NCI-H1048 (cell line): Measurements from ENCODE around the gene HIP1.
"Not testable (repeated sequence)": the region's sequence is repeated elsewhere in the genome, so short reads cannot be mapped to it uniquely, and the experiment has no call there.

Experiments used
- DNase-seq: peaks from one replicate; lab custom pipeline; 2025; lab: John Stamatoyannopoulos, UW

Gene HIP1

GRCh38 chr7:75738604-75738974 is at the start of gene HIP1:
HIP1 (minus strand) TSS chr7:75738941; CDS start chr7:75738920, 21 bp downstream.
- DNase-seq, result no peak

GRCh38 chr7:75788154-75788847 is 49.6 kb upstream of the HIP1 start:
- not testable (repeated sequence) for DNase-seq

- not testable (repeated sequence) for DNase-seq
Measured at GRCh38 chr7:75783058-75783457, 44.3 kb upstream of the HIP1 start.

- not testable (repeated sequence) for DNase-seq
Measured at GRCh38 chr7:75780647-75781273, 42.0 kb upstream of the HIP1 start.

GRCh38 chr7:75779516-75779915 is 40.8 kb upstream of the HIP1 start:
- not testable (repeated sequence) for DNase-seq

GRCh38 chr7:75779035-75779434 is 40.3 kb upstream of the HIP1 start:
- DNase-seq, result not testable (repeated sequence)

GRCh38 chr7:75776295-75776971 is 37.7 kb upstream of the HIP1 start:
- no peak for DNase-seq

GRCh38 chr7:75773958-75774357 is 35.2 kb upstream of the HIP1 start:
- DNase-seq, result not testable (repeated sequence)

- no peak for DNase-seq
Measured at GRCh38 chr7:75772081-75773077, 33.6 kb upstream of the HIP1 start, which contains the start of gene CCL26. CCL26 (minus strand) TSS chr7:75772211; CDS start chr7:75772176, 35 bp downstream.

GRCh38 chr7:75771224-75771623 is 32.5 kb upstream of the HIP1 start:
- DNase-seq, result no peak

GRCh38 chr7:75762350-75762917 is 23.7 kb upstream of the HIP1 start:
- no peak for DNase-seq

- DNase-seq, result not testable (repeated sequence)
Measured at GRCh38 chr7:75761801-75762200, 23.1 kb upstream of the HIP1 start.

- no peak for DNase-seq
Measured at GRCh38 chr7:75758491-75758890, 19.8 kb upstream of the HIP1 start.

GRCh38 chr7:75757860-75758259 is 19.1 kb upstream of the HIP1 start:
- DNase-seq, result no peak

GRCh38 chr7:75756991-75757676 is 18.4 kb upstream of the HIP1 start:
- no peak for DNase-seq

- no peak for DNase-seq
Measured at GRCh38 chr7:75756206-75756990, 17.7 kb upstream of the HIP1 start.

- no peak for DNase-seq
Measured at GRCh38 chr7:75743455-75743859, 4.7 kb upstream of the HIP1 start.

GRCh38 chr7:75740846-75741497 is 2.2 kb upstream of the HIP1 start:
- no peak for DNase-seq
